HepG2 (cell line): ENCODE measurements around the gene CD248. TPM values are rescaled to one million over a fixed set of nuclear protein-coding genes. Genes with fewer than 3 reads are reported as not detected.

Experiments used
- ATAC-seq: fragments of 200-7000 bp; cut with Tn5 transposase; 3 replicates; pipeline ENCODE4 v1.9.1; 2020; ENCODE audit warnings: mild to moderate bottlenecking, moderate library complexity
- BruUV-seq: library from RNA; stranded (reverse); fragments of 400-500 nt; replicated peaks from 2 replicates; lab custom pipeline; 2021; lab: Mats Ljungman, UMichigan
- CTCF ChIA-PET: fragments of 300-600 bp; formaldehyde crosslinking; extraction: SDS; loops from one replicate; lab custom pipeline; 2021; ENCODE audit warnings: low total read pairs, inconsistent platforms, low intra/inter-chr PET ratio; lab: Yijun Ruan, JAX
- POLR2A ChIA-PET: fragments of 350-600 bp; sonication (Branson Sonifier 250); formaldehyde crosslinking; loops from one replicate; lab custom pipeline; 2020; ENCODE audit warnings: antibody characterized with exemption, inconsistent platforms; lab: Yijun Ruan, JAX
- DNase-seq: peaks from one replicate; pipeline ENCODE4 v3.0.0-alpha.2; 2015; ENCODE audit warnings: low spot score
- FAIRE-seq: peaks from 3 replicates; lab custom pipeline; 2011; peaks lifted over from hg19 to GRCh38; lab: Jason Lieb, UNC
- H2AFZ ChIP-seq: one replicate; pipeline ENCODE4 v1.6.1; 2011; ENCODE audit warnings: low read length, inconsistent platforms
- H3K27ac ChIP-seq: fragments of 300-600 bp; 3 replicates; pipeline ENCODE4 v1.8.0; 2011; ENCODE audit warnings: mixed run types, mild to moderate bottlenecking, mixed read lengths, low read length, inconsistent platforms; ENCODE audit not compliant: insufficient read depth; ENCODE audit errors: extremely low read length
- H3K27me3 ChIP-seq, 2 experiments: fragments of 200-600 bp in 1 of 2; 2 replicates in 1 of 2; 3 replicates in 1 of 2; pipeline versions ENCODE4 v1.6.0 to v1.8.0; 2011; ENCODE audit warnings: low read length in 2 of 2, mild to moderate bottlenecking in 2 of 2, moderate library complexity in 2 of 2, inconsistent platforms in 1 of 2; ENCODE audit not compliant: insufficient read depth in 2 of 2, control insufficient read depth in 1 of 2
- H3K36me3 ChIP-seq, 2 experiments: fragments of 200-600 bp in 1 of 2; replicated peaks in 1 of 2; 2 replicates in 1 of 2; 3 replicates in 1 of 2; pipeline versions ENCODE4 v1.5.1 to v1.8.0; 2011; ENCODE audit warnings: low read length in 2 of 2, inconsistent platforms in 1 of 2; ENCODE audit not compliant: insufficient read depth in 2 of 2, control insufficient read depth in 1 of 2
- H3K4me1 ChIP-seq: 2 replicates; pipeline ENCODE4 v1.5.1; 2012; ENCODE audit warnings: low read length, inconsistent platforms; ENCODE audit not compliant: insufficient read depth
- H3K4me2 ChIP-seq: 2 replicates; pipeline ENCODE4 v1.6.0; 2011; ENCODE audit warnings: low read depth, low read length, inconsistent platforms
- H3K4me3 ChIP-seq, 3 experiments: fragments of 200-600 bp in 1 of 3; sonication (generic), shearing (Covaris generic) in 1 of 3; replicated peaks in 1 of 3; 2 replicates each; pipeline ENCODE4 v1.5.1; 2011 to 2016; ENCODE audit warnings: low read length in 3 of 3, inconsistent platforms in 2 of 3, low read depth in 2 of 3, mild to moderate bottlenecking in 2 of 3, control low read depth in 1 of 3, mixed read lengths in 1 of 3; ENCODE audit not compliant: insufficient read depth in 1 of 3
- H3K79me2 ChIP-seq: one replicate; pipeline ENCODE4 v1.6.1; 2011; ENCODE audit warnings: low read length, inconsistent platforms; ENCODE audit not compliant: insufficient read depth
- H3K9ac ChIP-seq: 2 replicates; pipeline ENCODE4 v1.6.0; 2011; ENCODE audit warnings: mild to moderate bottlenecking, low read depth, low read length, inconsistent platforms; ENCODE audit not compliant: insufficient read depth
- H3K9me3 ChIP-seq: 2 replicates; pipeline ENCODE4 v1.5.1; 2012; ENCODE audit warnings: mild to moderate bottlenecking, low read length
- H4K20me1 ChIP-seq: 2 replicates; pipeline ENCODE4 v1.6.0; 2011; ENCODE audit warnings: inconsistent platforms, mild to moderate bottlenecking, low read length, moderate library complexity; ENCODE audit not compliant: insufficient read depth
- ATF1 ChIP-seq: IDR thresholded peaks from 2 replicates; pipeline ENCODE4 v1.6.1; 2016; ENCODE audit warnings: mild to moderate bottlenecking, control low read depth
- FOXK1 ChIP-seq: sonication (generic); formaldehyde crosslinking; IDR thresholded peaks from 2 replicates; pipeline ENCODE4 v1.4.0; 2020; ENCODE audit warnings: low read depth, missing genetic modification reagents, borderline replicate concordance
- LCORL ChIP-seq, 2 experiments: fragments of 450-650 bp in 1 of 2; sonication (generic) in 1 of 2; formaldehyde crosslinking in 1 of 2; IDR thresholded peaks; 2 replicates each; pipeline versions ENCODE4 v1.5.0 to v1.6.1; 2017 to 2020; ENCODE audit warnings: antibody characterized with exemption in 1 of 2, missing genetic modification reagents in 1 of 2
- NFATC3 ChIP-seq: sonication (generic); formaldehyde crosslinking; IDR thresholded peaks from 2 replicates; pipeline ENCODE4 v1.5.1; 2020; ENCODE audit warnings: mild to moderate bottlenecking, missing genetic modification reagents
- POLR2AphosphoS5 ChIP-seq: IDR thresholded peaks from 2 replicates; pipeline ENCODE4 v1.6.1; 2012; ENCODE audit warnings: low read depth, low read length
- TBL1XR1 ChIP-seq: fragments of 150-350 bp; IDR thresholded peaks from 2 replicates; pipeline ENCODE4 v1.6.1; 2014; ENCODE audit warnings: borderline replicate concordance, low read length; ENCODE audit not compliant: partially characterized antibody
- ZBTB1 ChIP-seq: sonication (generic); formaldehyde crosslinking; IDR thresholded peaks from 2 replicates; pipeline ENCODE4 v1.4.0; 2020; ENCODE audit warnings: missing genetic modification reagents, borderline replicate concordance
- ZNF235 ChIP-seq: sonication (generic); formaldehyde crosslinking; IDR thresholded peaks from 2 replicates; pipeline ENCODE4 v1.8.1; 2023; ENCODE audit warnings: mild to moderate bottlenecking, missing genetic modification reagents, borderline replicate concordance
- ZNF335 ChIP-seq: sonication (generic); formaldehyde crosslinking; IDR thresholded peaks from 2 replicates; pipeline ENCODE4 v1.4.0; 2020; ENCODE audit warnings: missing genetic modification reagents
- ZNF564 ChIP-seq: sonication (generic); formaldehyde crosslinking; IDR thresholded peaks from 2 replicates; pipeline ENCODE4 v1.8.1; 2023; ENCODE audit warnings: mild to moderate bottlenecking, missing genetic modification reagents
- ZNF747 ChIP-seq: sonication (generic); formaldehyde crosslinking; IDR thresholded peaks from 2 replicates; pipeline ENCODE4 v1.8.1; 2023; ENCODE audit warnings: missing genetic modification reagents, mild to moderate bottlenecking, borderline replicate concordance
- WGBS: methylation state at CpG from one replicate; pipeline ENCODE4 v1.1.6; 2017; ENCODE audit warnings: low lambda C conversion rate; 5-methylcytosine and 5-hydroxymethylcytosine counted together
- in situ Hi-C: cut with HindIII; loops from 2 replicates; pipeline ENCODE4 v1.10.0; 2017; ENCODE audit warnings: low pct_unique_long_range_greater_than_20kb; ENCODE audit not compliant: extremely low pct_ligation_motif_present
- intact Hi-C: fragments of 100-400 bp; cut with micrococcal nuclease; formaldehyde crosslinking; loops from one replicate; pipeline ENCODE4 v1.10.0; 2022; ENCODE audit not compliant: unreplicated experiment
- polyA plus RNA-seq, 8 experiments: library from polyadenylated mRNA; depleted of rRNA in 3 of 8; stranded (reverse) in 7 of 8; unstranded in 1 of 8; fragments of >200 nt; fragmentation: Illumina TruSeq in 4 of 8; extraction: Trizol in 4 of 8; gene quantifications; 2 replicates each; pipeline versions ENCODE4 v1.2.1 to v1.2.3, GENCODE V29; 2011 to 2016; ENCODE audit warnings: low read depth in 4 of 8, missing spikeins in 1 of 8, mixed read lengths in 1 of 8; ENCODE audit not compliant: insufficient read depth in 1 of 8
- total RNA-seq, 5 experiments: library from RNA; depleted of rRNA; stranded (reverse); fragments of >200 nt; fragmentation: Illumina TruSeq; extraction: Trizol; gene quantifications; 2 replicates each; pipeline ENCODE4 v1.2.3, GENCODE V29; 2016; ENCODE audit warnings: low read depth in 1 of 5
- TF ChIP-seq, protein P1 (sequence below): sonication (generic); formaldehyde crosslinking; IDR thresholded peaks from 2 replicates; pipeline ENCODE4 v1.8.0; 2022; ENCODE audit warnings: mild to moderate bottlenecking, missing genetic modification reagents, moderate library complexity
- TF ChIP-seq, protein P2 (sequence below): fragments of 450-650 bp; IDR thresholded peaks from 2 replicates; pipeline ENCODE4 v1.6.1; 2017; ENCODE audit warnings: mild to moderate bottlenecking

The CD248 gene
- total and polyA plus RNA-seq, 2 of the 13 experiments (the other 11 are each of a cell fraction or from before 2014, with no cell fraction given): 0.25 to 0.35 TPM

DNA sequence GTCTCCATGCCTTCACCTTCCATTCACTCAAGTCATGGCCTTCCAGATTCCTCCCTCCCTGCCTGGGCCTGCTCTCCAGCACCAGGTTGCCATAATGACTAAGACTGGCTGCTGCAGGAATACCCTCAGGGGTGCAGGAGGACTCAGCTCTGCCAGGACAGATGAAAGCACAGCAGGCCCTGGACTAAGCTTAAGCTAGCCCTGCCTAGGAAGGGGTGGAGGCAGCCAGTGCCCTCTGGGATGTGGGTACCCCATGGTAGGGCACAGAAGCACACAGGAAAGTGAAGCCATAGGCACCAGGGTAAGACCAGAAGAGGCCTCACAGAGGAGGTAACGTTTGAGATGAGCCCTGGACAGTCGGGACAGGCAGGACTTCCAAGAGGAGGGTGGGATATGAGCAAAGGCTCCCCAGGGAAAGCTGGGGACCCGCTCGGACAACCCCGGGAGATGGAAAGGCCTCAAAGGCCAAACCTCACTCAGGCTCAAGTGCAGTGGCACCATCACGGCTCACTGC is 22.4 kb upstream of the CD248 start (continued):
- TF ChIP-seq ZNF747 (CRISPR knock-in tag): no peak

GRCh38 chr11:66338276-66339161 is 21.7 kb upstream of the CD248 start:
- no TSS peak for BruUV-seq
- no peak overlapping the region for H3K27ac ChIP-seq
- ChIA-PET POLR2A (interaction anchor here (1.1 to 1.3 kb wide), 2 partner anchors 26 to 49 kb away, joined by 3 to 5 read pairs; partner anchors contain the start of gene YIF1A), CTCF (no interaction called here)
- H3K4me1 ChIP-seq: peaks cover 25% of the 10 kb centered on the region
- intact Hi-C loops (no loop called here), in situ Hi-C loops (no loop called here)
- FAIRE-seq (no peak), DNase-seq (no peak), ATAC-seq (no peak)
- H3K36me3 ChIP-seq: peaks cover 19 to 29% of the 10 kb centered on the region in 2 experiments; a peak in 4 of 5 replicates
- H3K27me3 ChIP-seq: no peaks in the 10 kb centered on the region
- H4K20me1 ChIP-seq: no peaks in the 10 kb centered on the region
- no peak overlapping the region for H2AFZ ChIP-seq
- peaks cover 5% of the 10 kb centered on the region for H3K79me2 ChIP-seq
- H3K9ac ChIP-seq: no peak overlapping the region
- H3K4me3 ChIP-seq: no peak overlapping the region
- WGBS: 90% methylated on average over 9 of the region's 17 CpGs
- TF ChIP-seq ZNF335 (CRISPR knock-in tag) (no peak), TBL1XR1 (no peak), ZNF235 (CRISPR knock-in tag) (no peak), ZBTB1 (no peak), FOXK1 (CRISPR knock-in tag) (no peak), NFATC3 (CRISPR knock-in tag) (no peak), LCORL (IDR thresholded peaks at IDR 0.05) (no peak), LCORL (CRISPR knock-in tag; IDR thresholded peaks at IDR 0.05) (no peak), ZNF564 (no peak), ATF1 (CRISPR knock-in tag) (no peak), POLR2AphosphoS5 (no peak)
- TF ChIP-seq, protein P1, sequence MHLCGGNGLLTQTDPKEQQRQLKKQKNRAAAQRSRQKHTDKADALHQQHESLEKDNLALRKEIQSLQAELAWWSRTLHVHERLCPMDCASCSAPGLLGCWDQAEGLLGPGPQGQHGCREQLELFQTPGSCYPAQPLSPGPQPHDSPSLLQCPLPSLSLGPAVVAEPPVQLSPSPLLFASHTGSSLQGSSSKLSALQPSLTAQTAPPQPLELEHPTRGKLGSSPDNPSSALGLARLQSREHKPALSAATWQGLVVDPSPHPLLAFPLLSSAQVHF: no peak
- TF ChIP-seq, protein P2, sequence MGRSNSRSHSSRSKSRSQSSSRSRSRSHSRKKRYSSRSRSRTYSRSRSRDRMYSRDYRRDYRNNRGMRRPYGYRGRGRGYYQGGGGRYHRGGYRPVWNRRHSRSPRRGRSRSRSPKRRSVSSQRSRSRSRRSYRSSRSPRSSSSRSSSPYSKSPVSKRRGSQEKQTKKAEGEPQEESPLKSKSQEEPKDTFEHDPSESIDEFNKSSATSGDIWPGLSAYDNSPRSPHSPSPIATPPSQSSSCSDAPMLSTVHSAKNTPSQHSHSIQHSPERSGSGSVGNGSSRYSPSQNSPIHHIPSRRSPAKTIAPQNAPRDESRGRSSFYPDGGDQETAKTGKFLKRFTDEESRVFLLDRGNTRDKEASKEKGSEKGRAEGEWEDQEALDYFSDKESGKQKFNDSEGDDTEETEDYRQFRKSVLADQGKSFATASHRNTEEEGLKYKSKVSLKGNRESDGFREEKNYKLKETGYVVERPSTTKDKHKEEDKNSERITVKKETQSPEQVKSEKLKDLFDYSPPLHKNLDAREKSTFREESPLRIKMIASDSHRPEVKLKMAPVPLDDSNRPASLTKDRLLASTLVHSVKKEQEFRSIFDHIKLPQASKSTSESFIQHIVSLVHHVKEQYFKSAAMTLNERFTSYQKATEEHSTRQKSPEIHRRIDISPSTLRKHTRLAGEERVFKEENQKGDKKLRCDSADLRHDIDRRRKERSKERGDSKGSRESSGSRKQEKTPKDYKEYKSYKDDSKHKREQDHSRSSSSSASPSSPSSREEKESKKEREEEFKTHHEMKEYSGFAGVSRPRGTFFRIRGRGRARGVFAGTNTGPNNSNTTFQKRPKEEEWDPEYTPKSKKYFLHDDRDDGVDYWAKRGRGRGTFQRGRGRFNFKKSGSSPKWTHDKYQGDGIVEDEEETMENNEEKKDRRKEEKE: no peak
- H3K4me2 ChIP-seq: no peak overlapping the region
- H3K9me3 ChIP-seq: no peaks in the 10 kb centered on the region
